GM12891 (cell line): ENCODE results near the gene CSTPP1.

Experiments
- POLR2A ChIP-seq: IDR thresholded peaks from 2 replicates; pipeline ENCODE4 v1.6.1; 2011; ENCODE audit warnings: low read depth, low read length, control low read depth
- POLR2AphosphoS5 ChIP-seq: IDR thresholded peaks from 2 replicates; pipeline ENCODE4 v1.6.1; 2011; ENCODE audit warnings: low read depth, low read length, control low read depth
- POU2F2 ChIP-seq: IDR thresholded peaks from 2 replicates; pipeline ENCODE4 v1.6.1; 2011; ENCODE audit warnings: low read depth, mild to moderate bottlenecking, control low read depth, low read length, moderate library complexity
- SPI1 ChIP-seq: IDR thresholded peaks from 2 replicates; pipeline ENCODE4 v1.6.1; 2011; ENCODE audit warnings: low read depth, low read length, control low read depth
- TAF1 ChIP-seq: IDR thresholded peaks from 2 replicates; pipeline ENCODE4 v1.6.1; 2011; ENCODE audit warnings: low read depth, low read length, control low read depth

DNA sequence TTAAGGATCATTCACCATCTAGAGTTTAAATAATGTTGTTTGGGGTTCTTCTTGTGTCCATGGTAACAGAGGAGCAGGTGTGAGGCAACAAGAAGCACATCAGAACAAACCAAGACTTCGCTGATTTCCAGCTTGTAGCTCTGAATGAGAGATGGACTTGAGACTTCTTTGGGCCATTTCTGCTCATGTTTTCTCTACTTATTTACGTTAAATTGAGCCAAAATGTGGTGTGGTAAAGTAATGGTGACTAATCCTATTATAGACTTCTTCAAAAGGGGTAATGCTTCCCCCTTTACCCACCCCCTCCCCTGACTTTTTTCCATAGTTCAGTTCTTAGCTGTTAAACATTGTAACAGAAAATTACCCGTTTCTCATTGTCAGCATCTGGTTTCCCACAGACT, 65.2 kb downstream of the CSTPP1 start:
- TF ChIP-seq POLR2A (no peak), TAF1 (no peak), POLR2AphosphoS5 (no peak), POU2F2 (no peak), SPI1 (no peak)
